MCF 10A (cell line): ENCODE data around the gene CDIP1. TPM values are rescaled to one million over a fixed set of nuclear protein-coding genes. Genes with fewer than 3 reads are reported as not detected.

Experiments
- BruUV-seq: library from RNA; stranded (reverse); fragments of 400-500 nt; replicated peaks from 2 replicates; lab custom pipeline; 2021; lab: Mats Ljungman, UMichigan
- CTCF ChIA-PET: fragments of 300-600 bp; sonication (Branson Sonifier 250); formaldehyde crosslinking; extraction: SDS; loops from one replicate; lab custom pipeline; 2021; ENCODE audit warnings: antibody characterized with exemption, inconsistent platforms; lab: Yijun Ruan, JAX
- POLR2A ChIA-PET: fragments of 300-600, 350-650 bp; sonication (Branson Sonifier 250); formaldehyde crosslinking; extraction: SDS; loops from one replicate; lab custom pipeline; 2020; ENCODE audit warnings: antibody characterized with exemption, inconsistent platforms; lab: Yijun Ruan, JAX
- DNase-seq: peaks from one replicate; pipeline ENCODE4 v3.0.0-alpha.2; 2018; ENCODE audit not compliant: unreplicated experiment
- H3K27ac Mint-ChIP-seq: one replicate; pipeline ENCODE4 v1.8.0; 2022; ENCODE audit warnings: mild to moderate bottlenecking, low read depth, mixed read lengths; ENCODE audit not compliant: unreplicated experiment
- H3K27me3 Mint-ChIP-seq: one replicate; pipeline ENCODE4 v1.8.0; 2022; ENCODE audit warnings: mixed read lengths; ENCODE audit not compliant: insufficient read depth, unreplicated experiment
- H3K36me3 Mint-ChIP-seq: one replicate; pipeline ENCODE4 v1.8.0; 2022; ENCODE audit warnings: mild to moderate bottlenecking, moderate library complexity, mixed read lengths; ENCODE audit not compliant: insufficient read depth, unreplicated experiment
- H3K4me1 Mint-ChIP-seq: one replicate; pipeline ENCODE4 v1.8.0; 2022; ENCODE audit warnings: mixed read lengths; ENCODE audit not compliant: insufficient read depth, unreplicated experiment
- H3K4me3 Mint-ChIP-seq: one replicate; pipeline ENCODE4 v1.8.0; 2022; ENCODE audit warnings: mild to moderate bottlenecking, moderate library complexity, mixed read lengths; ENCODE audit not compliant: unreplicated experiment
- H3K9me3 Mint-ChIP-seq: one replicate; pipeline ENCODE4 v1.8.0; 2022; ENCODE audit warnings: mixed read lengths; ENCODE audit not compliant: unreplicated experiment
- CTCF ChIP-seq: fragments of 200-600 bp; IDR thresholded peaks from one replicate; pipeline ENCODE4 v1.8.0; 2022; ENCODE audit warnings: antibody characterized with exemption, mild to moderate bottlenecking; ENCODE audit not compliant: unreplicated experiment
- intact Hi-C: fragments of 100-400 bp; cut with micrococcal nuclease; formaldehyde crosslinking; loops from 2 replicates; pipeline ENCODE4 v1.14.1; 2022
- total RNA-seq: library from RNA; stranded (reverse); gene quantifications from 2 replicates; pipeline ENCODE4 v1.2.3, GENCODE V29; 2022

The CDIP1 gene
- total RNA-seq, 1 experiment from 2014 or later: 6.0 TPM

GRCh38 chr16:4525069-4525468 lies 13.5 kb downstream of the CDIP1 start:
- Mint-ChIP-seq H3K4me3 (no peak overlapping the region), H3K27ac (no peak overlapping the region), H3K4me1 (peaks cover 8% of the 10 kb centered on the region), H3K36me3 (no peaks in the 10 kb centered on the region), H3K9me3 (no peaks in the 10 kb centered on the region), H3K27me3 (no peaks in the 10 kb centered on the region)
- no peak for DNase-seq
- ChIA-PET CTCF (interaction anchor here (1.6 kb wide), 1 partner anchor 23 kb away, joined by 5 read pairs; no protein-coding TSS in a partner anchor), POLR2A (no interaction called here)
- no peak for TF ChIP-seq CTCF
- no TSS peak for BruUV-seq
- intact Hi-C loops: no loop called here

- no TSS peak for BruUV-seq
- Mint-ChIP-seq H3K4me3 (no peak overlapping the region), H3K27me3 (no peaks in the 10 kb centered on the region), H3K4me1 (peaks cover 7% of the 10 kb centered on the region), H3K27ac (no peak overlapping the region), H3K36me3 (no peaks in the 10 kb centered on the region), H3K9me3 (no peaks in the 10 kb centered on the region)
- ChIA-PET POLR2A (no interaction called here), CTCF (interaction anchor here (1.4 to 1.6 kb wide), 2 partner anchors 23 to 24 kb away, joined by 3 to 5 read pairs; no protein-coding TSS in a partner anchor)
- no peak for DNase-seq
- intact Hi-C loops: no loop called here
- TF ChIP-seq CTCF: no peak
These were observed 14.0 kb downstream of the CDIP1 start for GRCh38 chr16:4524571-4524970.

GRCh38 chr16:4523686-4524085 lies 14.9 kb downstream of the CDIP1 start:
- no peak overlapping the region for H3K4me3 Mint-ChIP-seq
- DNase-seq: no peak
- H3K27ac Mint-ChIP-seq: no peak overlapping the region
- intact Hi-C loops: no loop called here
- H3K9me3 Mint-ChIP-seq: no peaks in the 10 kb centered on the region
- no peaks in the 10 kb centered on the region for H3K27me3 Mint-ChIP-seq
- ChIA-PET POLR2A (no interaction called here), CTCF (interaction anchor here (0.8 to 1.8 kb wide), 3 partner anchors 9 to 22 kb away, joined by 3 to 4 read pairs (median 3); no protein-coding TSS in a partner anchor)
- H3K36me3 Mint-ChIP-seq: no peaks in the 10 kb centered on the region
- BruUV-seq: no TSS peak
- no peak for TF ChIP-seq CTCF
- H3K4me1 Mint-ChIP-seq: no peaks in the 10 kb centered on the region

- H3K27ac Mint-ChIP-seq: no peak overlapping the region
- H3K27me3 Mint-ChIP-seq: no peaks in the 10 kb centered on the region
- no TSS peak for BruUV-seq
- H3K36me3 Mint-ChIP-seq: no peaks in the 10 kb centered on the region
- no peak for DNase-seq
- intact Hi-C loops: no loop called here
- CTCF ChIA-PET: interaction anchor here (0.6 to 1.8 kb wide), 4 partner anchors 8 to 26 kb away, joined by 3 to 4 read pairs (median 4); no protein-coding TSS in a partner anchor
- POLR2A ChIA-PET: no interaction called here
- H3K9me3 Mint-ChIP-seq: no peaks in the 10 kb centered on the region
- no peak for TF ChIP-seq CTCF
- H3K4me3 Mint-ChIP-seq: no peak overlapping the region
- no peaks in the 10 kb centered on the region for H3K4me1 Mint-ChIP-seq
These were observed 16.5 kb downstream of the CDIP1 start for GRCh38 chr16:4522051-4522581.
